ENCODE measurements around the gene COX11.

Gene COX11, protein sequence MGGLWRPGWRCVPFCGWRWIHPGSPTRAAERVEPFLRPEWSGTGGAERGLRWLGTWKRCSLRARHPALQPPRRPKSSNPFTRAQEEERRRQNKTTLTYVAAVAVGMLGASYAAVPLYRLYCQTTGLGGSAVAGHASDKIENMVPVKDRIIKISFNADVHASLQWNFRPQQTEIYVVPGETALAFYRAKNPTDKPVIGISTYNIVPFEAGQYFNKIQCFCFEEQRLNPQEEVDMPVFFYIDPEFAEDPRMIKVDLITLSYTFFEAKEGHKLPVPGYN

DNA sequence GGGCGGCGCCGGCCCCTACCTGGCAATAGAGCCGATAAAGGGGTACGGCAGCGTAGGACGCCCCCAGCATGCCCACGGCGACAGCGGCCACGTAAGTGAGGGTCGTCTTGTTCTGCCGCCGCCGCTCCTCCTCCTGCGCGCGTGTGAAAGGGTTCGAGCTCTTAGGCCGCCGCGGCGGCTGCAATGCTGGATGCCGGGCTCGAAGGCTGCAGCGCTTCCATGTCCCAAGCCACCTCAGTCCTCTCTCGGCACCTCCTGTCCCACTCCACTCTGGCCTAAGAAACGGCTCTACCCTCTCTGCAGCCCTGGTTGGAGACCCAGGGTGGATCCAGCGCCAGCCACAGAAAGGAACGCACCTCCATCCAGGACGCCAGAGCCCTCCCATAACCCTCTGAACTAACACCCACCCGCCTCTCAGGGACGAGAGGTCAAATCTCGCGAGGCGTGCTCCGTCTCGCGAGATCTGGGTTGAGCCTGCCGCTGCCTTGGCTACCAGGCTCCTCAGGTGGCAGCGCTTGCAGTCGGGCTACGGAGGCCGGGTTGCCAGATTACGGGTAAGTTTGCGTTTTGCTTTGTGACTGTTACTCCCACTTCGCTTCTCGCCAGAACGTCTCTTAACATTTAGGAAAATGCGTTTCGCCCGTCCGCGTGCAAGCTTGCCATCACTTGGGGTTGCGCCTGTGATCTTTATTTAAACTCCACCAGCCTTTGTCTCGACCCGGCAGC lies at the start of gene COX11, which contains the start of gene STXBP4:
Gene COX11, minus strand, starts transcription at position 393 of the 726 bp plus-strand sequence. Its CDS starts 8 bp downstream, at position 385.
Gene STXBP4, plus strand, starts transcription at position 504 of the 726 bp plus-strand sequence. CDS start 17,455 bp downstream, outside the sequence.
- DNase-seq (ENCODE audit: low read depth in 3 of 3, low spot score in 1 of 3) = peak; percentile 86 to 88 (median 87)

DNA sequence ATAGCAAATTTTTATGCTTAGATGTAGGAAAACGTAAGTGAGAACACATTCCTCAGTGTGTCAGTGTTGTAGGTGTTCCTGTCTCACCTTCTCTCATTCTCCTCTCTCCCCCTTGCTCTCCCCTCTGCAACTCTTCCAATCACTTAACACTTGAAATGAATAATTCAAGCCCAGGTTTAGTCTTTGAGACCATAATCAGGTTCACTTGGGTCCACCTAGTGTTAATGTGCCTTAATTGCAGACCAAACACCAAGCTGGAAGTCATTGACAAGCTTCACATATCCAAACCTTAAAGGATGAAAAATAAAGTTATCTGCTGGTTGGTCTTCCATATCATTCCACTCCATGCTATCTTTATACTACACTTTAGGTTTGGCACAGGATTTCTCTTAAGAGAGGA lies 37.1 kb upstream of the COX11 start:
- no peak for DNase-seq (ENCODE audit: low read depth in 3 of 3, low spot score in 1 of 3)

DNA sequence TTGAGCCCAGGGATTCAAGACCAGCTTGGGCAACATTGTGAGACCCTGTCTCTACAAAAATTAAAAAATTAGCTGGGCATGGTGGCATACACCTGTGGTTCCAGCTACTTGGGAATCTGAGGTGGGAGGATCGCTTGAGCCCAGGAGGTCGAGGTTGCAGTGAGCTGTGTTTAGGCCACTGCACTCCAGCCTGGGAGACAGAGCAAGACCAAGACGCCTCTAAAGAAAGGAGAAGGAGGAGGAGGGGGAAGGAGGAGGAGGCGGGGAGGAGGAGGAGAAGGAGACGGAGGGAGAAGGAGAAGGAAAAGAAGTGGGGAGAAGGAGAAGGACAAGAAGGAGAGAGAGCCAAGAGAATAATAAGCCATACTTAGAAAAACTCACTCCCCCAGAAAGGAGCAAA lies 36.0 kb upstream of the COX11 start:
- no peak for DNase-seq (ENCODE audit: low read depth in 3 of 3, low spot score in 1 of 3)

DNA sequence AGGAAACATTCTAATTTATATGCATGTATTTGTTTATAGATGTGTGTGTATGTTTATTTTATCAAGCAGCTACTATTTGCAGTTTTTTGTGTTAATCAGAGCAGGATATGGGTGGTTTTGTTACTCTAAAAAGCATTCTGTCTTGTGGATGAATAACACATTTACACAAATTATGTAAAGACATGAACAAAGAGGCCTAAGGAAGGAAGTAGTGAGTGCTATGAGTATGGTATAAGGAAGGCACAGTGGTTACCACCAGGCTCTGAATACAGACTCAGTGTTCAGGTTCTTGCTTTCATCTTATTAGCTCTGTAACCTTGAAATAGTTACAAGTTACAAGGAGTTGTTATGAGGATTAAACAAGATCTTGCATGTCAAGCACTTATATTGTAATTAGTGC lies 34.0 kb upstream of the COX11 start:
- DNase-seq (ENCODE audit: low read depth in 3 of 3, low spot score in 1 of 3) = no peak

DNA sequence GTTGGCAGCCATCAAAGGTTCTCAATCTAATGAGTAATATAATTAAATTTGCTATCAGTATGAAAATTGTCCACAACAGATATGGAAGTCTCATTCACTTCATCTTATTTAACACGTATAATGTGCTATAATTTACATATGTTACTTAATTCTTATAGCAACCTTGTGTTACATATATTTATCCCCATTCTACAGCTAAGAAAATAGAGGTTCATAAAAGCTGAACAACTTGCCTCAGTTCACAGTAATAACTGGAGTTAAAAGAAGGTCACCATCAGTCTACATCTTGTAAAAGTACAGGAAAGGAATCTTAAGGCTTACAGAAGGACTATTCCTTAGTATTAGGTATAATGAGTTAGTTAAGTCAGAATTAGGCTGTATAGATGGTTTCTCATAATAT lies 28.0 kb upstream of the COX11 start:
- no peak for DNase-seq (ENCODE audit: low read depth in 3 of 3, low spot score in 1 of 3)

DNA sequence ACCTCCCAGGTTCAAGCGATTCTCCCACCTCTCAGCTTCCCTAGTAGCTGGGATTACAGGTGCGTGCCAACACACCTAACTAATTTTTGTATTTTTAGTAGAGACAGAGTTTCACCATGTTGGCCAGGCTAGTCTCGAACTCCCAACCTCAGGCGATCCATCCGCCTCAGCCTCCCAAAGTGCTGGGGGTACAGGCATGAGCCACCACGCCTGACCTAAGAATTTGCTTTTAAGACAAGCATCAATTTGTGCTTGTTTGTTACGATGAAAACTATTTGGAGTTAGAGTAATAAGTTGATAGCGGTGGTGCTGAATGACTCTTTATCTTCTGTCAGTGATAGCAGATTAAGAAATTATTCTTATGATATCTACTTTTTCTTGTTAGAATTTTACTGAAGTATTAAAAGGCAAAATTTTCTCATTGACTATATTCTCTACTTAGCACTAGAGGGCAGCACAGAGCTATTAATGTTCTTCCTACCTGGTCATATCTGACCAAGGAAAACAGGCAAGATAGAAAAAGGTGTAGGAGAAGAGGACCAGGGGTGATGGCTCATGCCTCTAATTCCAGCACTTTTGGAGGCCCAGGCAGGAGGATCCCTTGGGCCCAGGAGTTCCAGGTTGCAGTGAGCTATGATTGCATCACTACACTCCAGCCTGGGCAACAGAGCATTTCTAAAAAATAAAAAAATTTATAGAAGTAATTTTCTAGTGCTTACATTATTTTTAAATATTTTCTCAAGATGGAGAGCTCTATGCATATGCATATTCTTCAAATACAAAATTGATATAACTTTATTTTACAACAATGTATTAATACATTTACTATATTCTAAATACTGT lies 24.6 kb upstream of the COX11 start:
- DNase-seq (ENCODE audit: low read depth in 3 of 3, low spot score in 1 of 3) = no peak

DNA sequence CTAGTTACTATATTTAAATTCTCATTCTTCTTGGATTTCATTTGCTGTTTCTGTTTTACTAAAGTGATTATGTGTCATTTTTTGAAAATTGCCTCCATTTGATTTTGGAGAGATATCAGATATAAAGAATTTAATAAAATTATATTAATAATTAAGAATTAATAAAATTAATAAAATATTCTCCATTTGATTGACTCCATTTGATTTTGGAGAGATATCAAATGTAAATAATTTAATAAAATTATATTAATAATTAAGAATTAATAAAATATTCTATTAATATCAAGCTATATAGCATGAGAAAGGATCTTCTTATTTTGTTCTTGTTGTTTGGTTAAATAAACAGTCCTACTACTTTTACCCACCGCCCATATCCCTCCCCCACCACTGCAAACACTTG lies 23.1 kb upstream of the COX11 start:
- DNase-seq (ENCODE audit: low read depth in 3 of 3, low spot score in 1 of 3) = no peak

DNA sequence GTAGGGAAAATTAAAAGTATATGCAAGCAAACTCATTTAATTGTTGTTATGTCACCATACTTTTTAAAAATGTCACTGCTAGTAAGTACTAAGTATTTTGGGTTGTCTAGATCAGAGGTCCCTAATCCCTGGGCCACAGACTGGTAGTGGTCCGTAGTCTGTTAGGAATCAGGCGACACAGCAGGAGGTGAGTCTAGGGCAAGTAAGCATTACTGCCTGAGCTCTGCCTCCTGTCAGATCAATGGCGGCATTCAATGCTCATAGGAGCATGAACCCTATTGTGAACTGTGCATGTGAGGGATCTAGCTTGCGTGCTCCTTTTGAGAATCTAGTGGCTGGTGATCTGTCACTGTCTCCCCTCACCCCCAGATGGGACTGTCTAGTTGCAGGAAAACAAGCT lies 21.7 kb upstream of the COX11 start:
- no peak for DNase-seq (ENCODE audit: low read depth in 3 of 3, low spot score in 1 of 3)

DNA sequence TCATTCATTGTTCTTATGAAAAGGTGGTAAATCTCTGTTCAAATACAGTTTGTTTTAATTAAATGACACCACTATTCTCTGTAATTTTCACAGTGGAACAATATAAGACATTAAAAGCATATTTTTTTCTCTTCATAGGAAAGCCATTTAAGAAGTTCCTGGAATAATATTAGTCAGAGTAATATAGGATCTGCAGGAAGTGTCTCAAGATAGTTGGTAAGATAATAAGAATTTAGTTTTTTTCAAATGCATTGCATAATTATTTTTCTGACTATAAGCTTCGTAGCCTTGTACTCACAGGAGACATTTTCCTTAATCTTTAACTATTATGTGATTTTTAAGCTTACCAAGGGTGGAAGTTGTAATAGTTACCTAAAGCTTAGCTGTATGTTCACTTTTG lies 17.0 kb upstream of the COX11 start:
- DNase-seq (ENCODE audit: low read depth in 3 of 3, low spot score in 1 of 3) = no peak

DNA sequence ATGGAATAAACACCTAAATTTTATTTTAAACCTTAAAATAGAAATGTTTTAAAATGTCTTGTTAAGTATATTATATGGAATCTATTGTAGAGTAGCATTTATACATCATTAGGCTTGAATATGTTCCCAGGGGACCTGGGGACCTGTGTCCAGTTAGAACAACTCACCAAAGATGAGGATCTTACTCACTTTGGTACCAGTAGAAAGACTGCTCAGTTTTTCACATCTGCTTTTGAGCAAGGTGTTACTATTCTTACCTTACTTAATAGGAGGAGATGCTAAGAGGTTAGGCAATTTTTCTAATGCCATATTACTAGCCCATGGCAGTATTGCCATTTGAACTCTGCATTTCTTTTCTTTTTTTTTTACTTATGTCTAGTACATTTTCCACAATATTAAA lies 14.8 kb upstream of the COX11 start:
- DNase-seq (ENCODE audit: low read depth in 3 of 3, low spot score in 1 of 3) = no peak

DNA sequence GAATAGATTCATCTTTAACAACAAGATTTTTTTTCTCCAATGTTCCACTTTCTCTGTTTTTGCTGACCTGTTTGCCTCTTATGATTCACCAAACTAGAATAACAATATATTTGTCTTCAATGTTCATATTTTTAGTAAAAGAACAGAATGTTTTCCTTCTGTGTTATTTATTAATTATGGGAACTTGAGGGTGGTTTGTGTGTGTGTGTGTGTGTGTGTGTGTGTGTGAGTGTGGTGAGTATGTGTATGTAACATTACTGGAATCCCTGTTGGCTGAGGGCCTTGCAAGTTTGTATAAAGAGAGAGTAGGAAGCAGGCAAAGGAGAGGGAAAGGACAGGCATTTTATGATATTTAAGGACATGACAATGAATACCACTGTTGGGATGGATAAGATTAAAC lies 13.9 kb upstream of the COX11 start:
- no peak for DNase-seq (ENCODE audit: low read depth in 3 of 3, low spot score in 1 of 3)

DNA sequence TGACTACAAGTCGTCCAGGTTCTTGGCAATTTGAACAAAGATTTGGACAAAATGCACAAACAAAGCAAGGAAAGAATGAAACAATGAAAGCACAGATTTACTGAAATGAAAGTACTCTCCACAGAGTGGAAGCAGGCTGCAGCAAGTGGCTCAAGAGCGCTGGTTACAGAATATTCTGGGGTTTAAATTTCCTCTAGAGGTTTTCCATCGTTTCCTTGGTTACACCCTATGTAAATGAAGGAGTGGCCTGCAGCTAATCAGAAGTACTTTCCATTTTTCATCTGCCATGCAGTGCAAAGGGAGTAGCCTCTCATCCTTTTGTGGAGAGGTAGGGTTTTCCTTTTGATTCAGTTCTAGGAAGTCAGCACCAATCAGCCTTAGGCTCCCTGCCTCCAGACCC lies 11.9 kb upstream of the COX11 start:
- no peak for DNase-seq (ENCODE audit: low read depth in 3 of 3, low spot score in 1 of 3)

DNA sequence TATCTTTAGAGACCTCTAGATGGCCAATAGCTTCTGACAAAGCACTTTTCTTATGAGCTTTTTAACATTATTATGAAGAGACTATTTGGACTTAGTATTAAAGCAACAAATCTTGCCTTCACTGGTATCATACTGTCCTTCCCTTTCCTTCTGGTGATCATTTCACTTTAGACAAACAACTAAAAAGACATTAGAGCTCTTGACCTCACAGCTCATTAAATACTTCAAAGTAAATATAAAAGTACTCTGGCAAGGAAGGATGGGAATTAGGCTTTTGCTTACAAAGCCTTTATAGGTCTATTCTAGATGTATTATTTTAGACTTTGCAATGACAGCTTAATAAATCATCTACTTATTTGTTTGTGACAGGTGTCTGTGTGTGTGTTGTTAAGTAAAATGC lies 11.2 kb upstream of the COX11 start:
- no peak for DNase-seq (ENCODE audit: low read depth in 3 of 3, low spot score in 1 of 3)

DNA sequence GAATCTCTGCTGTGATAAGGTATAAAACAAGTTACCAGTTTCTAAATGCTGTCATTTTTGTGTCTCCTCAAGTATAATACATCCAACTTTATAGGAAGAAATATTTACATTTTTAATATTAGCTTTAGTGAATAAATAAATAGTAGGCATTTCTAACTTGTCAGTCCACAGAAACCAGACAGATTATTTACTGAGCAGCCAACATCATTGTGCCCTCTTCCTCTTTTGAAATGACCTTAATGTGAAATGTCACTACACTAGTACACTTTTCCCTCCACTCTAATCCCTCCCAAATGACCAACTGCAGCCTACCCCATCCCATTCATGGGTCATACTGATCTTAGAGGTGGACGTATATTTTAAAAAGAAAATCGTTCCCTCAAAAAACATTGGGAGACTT lies 9.3 kb upstream of the COX11 start:
- DNase-seq (ENCODE audit: low read depth in 3 of 3, low spot score in 1 of 3) = no peak

DNA sequence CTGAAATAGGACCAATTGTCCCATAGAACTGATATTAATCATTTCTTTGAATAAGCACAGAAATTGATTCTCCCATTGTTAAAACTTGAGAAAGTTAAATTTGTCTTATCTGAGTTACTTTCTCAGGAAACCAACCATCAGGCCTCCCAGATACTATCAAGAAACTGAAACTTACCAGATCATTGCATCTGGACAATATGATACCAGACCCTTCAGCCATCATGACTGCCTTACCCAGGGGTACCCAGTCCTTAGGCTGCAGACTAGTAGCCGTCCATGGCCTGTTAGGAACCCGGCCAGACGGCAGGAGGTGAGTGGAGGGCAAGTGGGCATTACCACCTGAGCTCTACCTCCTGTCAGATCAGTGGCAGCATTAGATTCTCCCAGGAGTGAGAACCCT lies 7.9 kb upstream of the COX11 start:
- no peak for DNase-seq (ENCODE audit: low read depth in 3 of 3, low spot score in 1 of 3)

DNA sequence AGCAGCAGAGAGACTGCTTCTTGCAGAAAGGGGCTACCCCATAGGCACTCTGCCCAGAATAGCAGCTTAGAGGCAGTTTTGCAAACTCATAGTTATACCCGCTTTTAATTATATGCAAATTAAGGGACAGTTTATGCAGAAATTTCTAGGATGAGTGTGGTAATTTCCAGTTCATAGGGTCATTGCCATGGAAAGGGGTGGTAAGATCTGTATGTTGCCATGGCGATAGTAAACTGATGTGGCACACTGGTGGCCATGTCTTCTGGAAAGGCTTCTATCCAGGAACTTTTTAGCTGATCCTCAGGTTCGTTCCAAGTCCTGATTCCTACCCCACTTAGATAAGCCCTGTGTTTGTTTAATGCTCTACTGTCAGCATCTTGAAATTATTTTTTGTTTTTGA lies 6.3 kb upstream of the COX11 start:
- no peak for DNase-seq (ENCODE audit: low read depth in 3 of 3, low spot score in 1 of 3)

DNA sequence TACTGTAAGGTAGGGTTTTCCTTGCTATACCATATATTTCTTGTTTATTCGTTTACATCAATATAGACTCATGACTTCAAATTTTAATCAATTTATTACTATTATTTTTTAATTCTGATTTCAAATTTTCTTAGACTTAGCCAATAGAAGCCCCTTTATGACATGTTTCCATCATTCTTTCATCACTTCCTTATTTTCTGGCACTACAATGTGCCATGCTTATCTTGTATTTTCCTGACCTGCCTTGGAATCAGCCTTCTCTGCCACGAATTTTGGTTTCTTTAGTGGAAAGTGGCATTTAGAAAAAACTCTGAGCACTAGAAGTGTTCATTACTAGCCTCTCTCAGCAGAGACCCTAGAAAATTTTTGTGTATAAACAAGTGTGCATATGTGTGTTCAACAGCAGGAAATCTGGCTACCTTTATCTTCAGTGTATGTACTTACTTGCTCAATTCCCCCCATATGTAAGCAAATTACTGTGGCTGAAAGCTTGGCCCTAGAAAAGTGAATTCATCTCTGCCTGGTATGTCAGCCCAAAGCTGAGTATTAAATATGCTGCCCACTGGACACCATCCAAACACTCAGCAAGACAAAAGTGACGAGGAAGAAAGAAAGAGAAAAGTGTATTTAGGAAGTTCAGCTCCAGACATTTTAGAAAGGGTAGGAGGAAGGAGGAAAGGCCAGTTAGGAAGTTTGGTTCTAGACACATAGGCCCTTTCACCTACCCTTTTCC lies 4.1 kb upstream of the COX11 start:
- DNase-seq (ENCODE audit: low read depth in 3 of 3, low spot score in 1 of 3) = no peak

DNA sequence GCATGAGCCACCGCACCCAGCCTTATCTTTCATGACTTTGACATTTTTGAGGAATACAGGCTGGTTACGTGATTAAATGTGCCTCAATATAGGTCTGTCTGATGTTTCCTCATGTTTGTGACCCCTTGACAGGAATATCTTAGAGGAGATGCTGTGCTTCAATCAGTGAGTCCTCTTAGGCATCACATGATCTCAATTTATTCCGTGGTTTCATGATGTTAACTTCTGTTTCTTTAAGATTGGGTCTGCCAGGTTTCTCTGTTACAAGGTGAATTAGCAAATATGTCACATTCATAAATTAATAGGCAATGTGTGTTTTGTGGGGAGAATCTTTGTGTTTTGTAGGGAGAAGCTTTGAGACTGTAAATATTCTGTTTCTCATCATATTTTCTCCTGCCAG lies 3.4 kb upstream of the COX11 start:
- DNase-seq (ENCODE audit: low read depth in 3 of 3, low spot score in 1 of 3) = no peak

DNA sequence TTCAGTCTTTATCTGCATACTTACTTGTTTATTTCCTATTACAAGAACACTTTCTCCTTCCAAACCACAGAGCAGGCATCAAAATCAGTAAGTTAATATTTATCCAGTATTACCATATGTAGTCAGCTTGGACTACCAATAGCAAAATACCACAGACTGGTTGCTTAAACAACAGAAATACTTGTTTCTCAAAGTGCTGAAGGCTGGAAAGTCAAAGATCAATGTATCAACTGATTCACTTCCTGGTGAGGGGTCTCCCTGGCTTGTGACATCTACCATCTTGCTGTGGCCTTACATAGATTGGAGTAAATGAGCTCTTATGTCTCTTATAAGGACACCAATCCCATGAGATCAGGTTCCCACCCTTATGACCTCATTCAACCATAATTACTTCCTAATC lies 2.7 kb upstream of the COX11 start:
- no peak for DNase-seq (ENCODE audit: low read depth in 3 of 3, low spot score in 1 of 3)

DNA sequence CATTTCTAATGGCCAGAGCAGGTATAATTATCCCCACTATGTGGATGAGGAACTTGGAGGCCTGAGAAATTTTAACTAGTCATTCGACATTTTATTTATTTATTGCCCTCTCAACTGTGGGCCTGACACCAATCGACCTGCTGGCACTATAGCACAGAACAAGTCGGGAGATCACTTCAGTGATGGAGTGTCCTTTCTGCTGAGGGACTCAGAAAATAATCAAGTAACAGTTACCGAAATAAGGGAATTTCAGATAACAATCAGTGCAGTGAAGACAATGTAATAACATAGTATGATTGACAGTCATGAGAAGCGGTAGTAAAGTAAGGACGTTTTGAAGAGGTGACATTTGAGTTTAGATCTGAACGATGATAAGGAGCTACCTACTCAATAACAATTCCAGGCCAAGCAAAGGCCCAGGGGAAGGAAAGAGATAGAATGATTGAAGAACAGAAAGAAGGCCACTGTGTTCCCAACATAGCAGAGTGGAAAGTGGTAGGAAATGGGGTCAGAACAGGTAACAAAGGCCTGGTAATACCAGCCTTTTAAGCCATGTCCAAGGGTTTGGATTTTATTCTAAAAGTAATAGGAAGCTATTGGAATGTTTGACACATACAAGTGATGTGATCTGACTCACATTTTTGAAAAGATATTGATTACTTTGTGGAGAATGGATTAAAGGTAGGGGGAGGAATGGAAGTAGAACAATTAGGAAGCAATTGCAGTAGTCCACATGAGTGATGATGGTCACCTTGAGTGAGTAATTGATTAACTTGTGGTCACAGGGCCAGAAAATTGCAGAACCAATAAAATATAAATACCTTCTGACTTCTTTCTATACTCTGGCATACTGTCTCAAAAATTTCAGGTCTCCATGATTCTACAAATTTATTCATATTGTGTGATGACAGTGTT lies 1.5 kb upstream of the COX11 start:
- no peak for DNase-seq (ENCODE audit: low read depth in 3 of 3, low spot score in 1 of 3)
